ENCODE results near the gene BDKRB2.
"Not testable (repeated sequence)": the region's sequence is repeated elsewhere in the genome, so short reads cannot be mapped to it uniquely, and the experiment has no call there.

BDKRB2 gene

GRCh38 chr14:96224480-96225096 is 19.9 kb downstream of the BDKRB2 start:
- no peak for DNase-seq (ENCODE audit: low spot score)

- no peak for DNase-seq (ENCODE audit: low spot score)
These were observed 20.6 kb downstream of the BDKRB2 start for GRCh38 chr14:96225213-96225612.

DNA sequence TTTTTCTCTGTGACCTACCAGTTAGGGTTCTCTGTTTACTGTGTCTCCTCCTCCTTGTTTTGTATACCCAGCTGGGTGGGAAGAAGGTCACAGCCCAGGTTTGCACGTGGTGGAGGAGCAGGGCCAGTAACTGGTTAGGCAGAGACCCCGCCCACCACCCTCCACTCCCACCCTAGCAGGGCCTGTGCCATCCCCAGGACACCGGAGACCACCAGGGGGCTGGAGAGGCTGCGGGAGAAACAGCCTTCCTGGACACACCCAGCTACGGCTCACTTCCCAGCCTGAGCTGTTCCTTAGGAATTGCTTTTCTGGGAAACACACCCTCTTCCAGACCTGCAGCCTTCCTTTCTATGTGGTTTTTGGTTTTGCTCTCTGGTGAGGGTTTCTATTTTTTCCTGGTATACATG is 21.1 kb downstream of the BDKRB2 start:
- no peak for DNase-seq (ENCODE audit: low spot score)

- DNase-seq (ENCODE audit: low spot score) = no peak
These were observed 22.8 kb downstream of the BDKRB2 start for GRCh38 chr14:96227428-96227827.

GRCh38 chr14:96229315-96229714 is 24.7 kb downstream of the BDKRB2 start:
- no peak for DNase-seq (ENCODE audit: low spot score)

DNA sequence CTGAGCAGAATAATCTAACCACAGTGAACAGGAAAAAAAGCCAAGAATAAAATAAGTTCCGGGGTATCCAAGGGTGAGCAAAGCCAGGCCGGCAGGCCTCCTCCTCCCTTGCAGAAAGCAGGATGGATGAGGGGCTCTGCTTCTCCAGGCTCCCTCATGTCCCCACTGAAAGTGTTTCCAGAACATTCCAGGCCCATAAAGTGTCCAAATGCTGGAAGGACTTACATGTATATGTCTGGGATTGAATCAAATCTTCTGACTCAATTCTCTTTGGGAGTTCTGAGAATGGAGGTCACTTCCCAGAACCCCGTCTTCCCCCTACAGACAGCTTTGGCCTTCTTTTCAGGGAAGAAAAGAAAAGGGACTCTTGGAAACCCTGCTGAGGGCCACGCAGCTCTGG is 26.4 kb downstream of the BDKRB2 start:
- no peak for DNase-seq (ENCODE audit: low spot score)

DNA sequence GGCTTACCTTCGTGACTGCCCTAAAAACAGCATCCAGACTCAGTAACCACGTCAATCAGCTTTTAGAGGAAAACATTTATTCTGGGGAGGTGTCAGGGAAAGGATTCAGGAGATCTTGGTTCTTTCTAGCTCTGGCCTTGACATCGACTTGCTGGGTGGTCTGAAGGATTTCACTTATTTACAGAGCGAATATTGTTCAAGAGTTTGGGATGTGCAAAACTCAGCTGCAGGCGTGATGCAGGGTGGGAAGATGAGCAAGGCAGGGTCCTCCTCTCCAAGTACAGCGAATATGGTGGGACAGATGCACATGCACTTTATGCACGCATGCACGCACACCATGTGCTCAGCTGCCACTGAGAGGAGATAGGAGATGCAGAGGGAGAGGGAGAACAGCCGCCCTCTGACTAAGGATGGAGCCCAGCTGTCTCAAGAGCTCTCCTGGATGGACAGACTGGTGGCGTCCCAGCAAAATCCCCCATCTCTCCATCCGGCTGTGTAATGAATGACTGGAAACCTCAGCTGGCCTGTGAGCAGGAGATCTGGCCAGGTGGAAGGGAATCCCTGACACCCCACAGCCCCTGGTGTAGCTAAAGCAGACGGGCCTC is 27.0 kb downstream of the BDKRB2 start:
- no peak for DNase-seq (ENCODE audit: low spot score)

GRCh38 chr14:96232506-96232905 is 27.9 kb downstream of the BDKRB2 start:
- DNase-seq (ENCODE audit: low spot score) = no peak

DNA sequence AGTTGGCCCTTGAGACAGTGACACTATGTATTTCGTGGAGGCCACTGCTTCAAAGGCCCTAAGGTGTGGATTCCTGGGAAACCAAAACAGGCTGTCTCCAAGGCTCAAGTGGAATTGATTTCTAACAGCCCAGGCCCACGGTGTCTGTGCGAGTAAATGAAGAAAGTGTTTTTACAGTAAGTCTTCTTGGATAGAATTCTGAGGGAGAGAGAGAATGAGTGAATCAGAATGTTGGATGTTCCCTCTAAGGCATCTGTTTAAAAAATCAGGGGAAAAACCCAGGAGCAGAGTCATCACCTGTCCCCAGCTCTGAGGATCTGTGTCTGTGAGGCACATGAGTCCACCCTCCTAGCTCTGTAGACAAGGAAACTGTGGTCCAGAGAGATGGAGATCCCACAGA is 29.0 kb downstream of the BDKRB2 start:
- no peak for DNase-seq (ENCODE audit: low spot score)

GRCh38 chr14:96235426-96235825 is 30.8 kb downstream of the BDKRB2 start:
- no peak for DNase-seq (ENCODE audit: low spot score)

- no peak for DNase-seq (ENCODE audit: low spot score)
These were observed 33.0 kb downstream of the BDKRB2 start for GRCh38 chr14:96237641-96238040.

DNA sequence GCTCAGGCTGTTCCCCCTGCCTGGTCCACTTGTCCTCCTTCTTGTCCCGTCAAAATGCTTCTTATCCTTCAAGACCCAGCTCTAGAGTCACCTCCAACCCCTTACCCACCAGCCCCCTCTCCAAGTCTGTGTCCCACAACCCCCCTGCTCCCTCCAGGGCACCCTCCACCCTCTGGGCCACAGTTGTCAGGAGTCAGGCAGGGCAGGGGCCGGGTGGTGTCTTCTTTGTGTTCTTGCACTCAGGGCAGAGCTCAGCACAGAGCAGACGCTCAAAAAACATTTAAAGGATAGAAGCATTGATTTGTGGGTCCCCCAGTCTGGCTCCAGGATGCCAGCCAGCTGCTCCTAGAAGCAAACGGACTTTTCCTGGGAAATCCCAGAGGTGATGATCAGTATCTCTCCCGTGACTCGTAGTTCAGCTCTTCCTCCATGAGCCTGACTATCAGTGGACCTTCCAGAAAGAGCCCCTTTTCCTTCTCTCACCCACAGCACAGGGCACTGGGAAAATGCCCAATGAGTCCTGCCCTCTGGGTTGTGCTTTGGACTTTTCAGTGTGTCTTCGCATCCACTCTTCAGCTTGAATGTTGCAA is 34.1 kb downstream of the BDKRB2 start:
- DNase-seq (ENCODE audit: low spot score) = no peak

- no peak for DNase-seq (ENCODE audit: low spot score)
These were observed 35.1 kb downstream of the BDKRB2 start for GRCh38 chr14:96239711-96240141.

DNA sequence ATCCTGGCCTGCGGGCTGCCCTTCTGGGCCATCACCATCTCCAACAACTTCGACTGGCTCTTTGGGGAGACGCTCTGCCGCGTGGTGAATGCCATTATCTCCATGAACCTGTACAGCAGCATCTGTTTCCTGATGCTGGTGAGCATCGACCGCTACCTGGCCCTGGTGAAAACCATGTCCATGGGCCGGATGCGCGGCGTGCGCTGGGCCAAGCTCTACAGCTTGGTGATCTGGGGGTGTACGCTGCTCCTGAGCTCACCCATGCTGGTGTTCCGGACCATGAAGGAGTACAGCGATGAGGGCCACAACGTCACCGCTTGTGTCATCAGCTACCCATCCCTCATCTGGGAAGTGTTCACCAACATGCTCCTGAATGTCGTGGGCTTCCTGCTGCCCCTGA is 36.0 kb downstream of the BDKRB2 start:
- DNase-seq (ENCODE audit: low spot score) = no peak

- no peak for DNase-seq (ENCODE audit: low spot score)
These were observed 37.5 kb downstream of the BDKRB2 start for GRCh38 chr14:96242126-96242525.

GRCh38 chr14:96243785-96244184 is 39.1 kb downstream of the BDKRB2 start:
- DNase-seq (ENCODE audit: low spot score) = no peak

DNA sequence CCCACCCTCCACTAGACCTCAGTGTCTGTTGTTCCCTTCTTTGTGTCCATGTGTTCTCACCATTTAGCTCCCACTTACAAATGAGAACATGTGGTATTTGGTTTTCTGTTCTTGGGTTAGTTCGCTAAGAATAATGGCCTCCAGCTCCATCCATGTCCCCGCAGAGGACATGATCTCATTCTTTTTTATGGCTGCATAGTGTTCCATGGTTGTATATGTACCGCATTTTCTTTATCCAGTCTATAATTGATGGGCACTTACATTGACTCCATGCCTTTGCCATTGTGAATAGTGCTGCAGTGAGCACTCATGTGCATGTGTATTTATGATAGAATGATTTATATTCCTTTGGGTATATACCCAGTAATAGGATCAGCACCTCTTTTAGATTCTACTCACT is 40.4 kb downstream of the BDKRB2 start:
- DNase-seq (ENCODE audit: low spot score) = not testable (repeated sequence)

DNA sequence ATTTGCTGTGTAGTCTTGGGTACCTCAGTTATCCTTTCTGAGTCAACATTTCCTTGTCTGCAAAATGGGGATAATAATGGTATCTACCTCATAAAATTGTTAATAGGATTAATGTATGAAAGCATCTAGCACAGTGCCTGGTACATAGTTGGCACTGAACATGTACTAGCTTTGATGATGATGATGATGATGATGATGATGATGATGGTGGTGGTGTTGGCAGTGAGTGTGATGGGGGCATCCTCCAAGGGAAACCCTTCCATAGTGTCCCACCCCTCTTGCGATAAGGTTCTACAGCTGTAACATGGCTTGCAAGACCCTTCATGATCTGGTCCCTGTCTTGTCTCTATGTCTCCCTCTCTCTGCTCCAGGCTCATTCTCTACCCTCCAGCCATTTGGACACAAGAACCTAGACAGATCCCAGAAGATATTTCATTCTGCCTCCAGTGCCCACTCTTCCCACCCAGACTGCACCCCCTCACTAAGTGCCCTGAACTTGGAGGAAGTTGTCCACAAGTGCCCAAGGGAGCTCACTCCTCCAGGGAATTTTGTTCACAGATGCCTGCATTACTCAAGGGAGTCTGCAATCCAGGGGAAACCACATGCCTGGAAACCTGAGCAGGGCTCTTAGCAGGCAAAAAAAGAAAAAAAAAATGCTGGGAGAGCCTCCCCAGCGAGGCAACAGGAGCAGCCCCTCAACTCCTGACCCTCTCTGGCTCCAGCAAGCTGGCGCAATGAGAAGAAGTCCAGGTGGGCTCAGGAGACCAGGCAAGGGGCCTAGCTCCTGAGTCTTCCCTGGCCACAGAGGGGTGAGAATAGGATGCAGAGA is 41.3 kb downstream of the BDKRB2 start:
- DNase-seq (ENCODE audit: low spot score) = no peak

GRCh38 chr14:96246539-96246847 is 41.9 kb downstream of the BDKRB2 start:
- DNase-seq (ENCODE audit: low spot score) = no peak

DNA sequence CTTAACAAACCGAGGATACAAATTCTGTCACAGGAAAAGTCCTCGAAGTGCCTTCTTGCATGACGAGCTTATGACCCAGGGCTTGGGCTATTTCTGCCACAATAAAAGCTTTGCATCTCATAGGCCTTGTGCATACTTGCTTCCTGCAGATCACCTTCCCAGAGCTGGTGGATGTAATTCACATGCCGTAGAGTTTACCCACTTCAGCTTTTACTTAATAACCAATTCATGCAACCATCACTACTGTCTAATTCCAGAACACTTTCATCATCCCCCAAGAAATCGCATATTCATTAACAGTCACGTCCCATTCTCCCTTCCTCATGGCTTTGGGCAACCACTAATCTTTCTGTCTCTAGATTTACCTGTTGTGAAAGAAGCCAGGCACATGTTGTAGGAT is 42.4 kb downstream of the BDKRB2 start:
- no peak for DNase-seq (ENCODE audit: low spot score)

DNA sequence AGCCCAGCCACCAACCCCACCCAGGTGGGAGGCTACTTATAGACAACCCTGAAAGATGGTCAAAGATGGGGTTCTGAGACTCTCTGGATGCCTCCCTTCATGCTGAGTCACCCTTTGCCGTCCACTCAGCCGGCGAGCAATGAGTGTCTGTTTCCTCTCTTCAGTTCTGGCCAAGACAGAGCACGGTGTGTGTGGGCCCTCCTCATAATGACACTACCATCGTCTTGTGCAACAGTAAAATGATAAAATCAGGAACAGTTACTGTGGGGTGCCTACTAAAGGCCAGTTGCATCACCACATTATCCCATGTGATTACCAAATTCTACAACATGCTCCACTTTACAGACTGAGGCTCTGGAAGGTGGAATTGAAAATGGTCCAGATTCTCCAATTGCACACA is 44.4 kb downstream of the BDKRB2 start:
- no peak for DNase-seq (ENCODE audit: low spot score)

- no peak for DNase-seq (ENCODE audit: low spot score)
These were observed 45.8 kb downstream of the BDKRB2 start for GRCh38 chr14:96250485-96250884.

DNA sequence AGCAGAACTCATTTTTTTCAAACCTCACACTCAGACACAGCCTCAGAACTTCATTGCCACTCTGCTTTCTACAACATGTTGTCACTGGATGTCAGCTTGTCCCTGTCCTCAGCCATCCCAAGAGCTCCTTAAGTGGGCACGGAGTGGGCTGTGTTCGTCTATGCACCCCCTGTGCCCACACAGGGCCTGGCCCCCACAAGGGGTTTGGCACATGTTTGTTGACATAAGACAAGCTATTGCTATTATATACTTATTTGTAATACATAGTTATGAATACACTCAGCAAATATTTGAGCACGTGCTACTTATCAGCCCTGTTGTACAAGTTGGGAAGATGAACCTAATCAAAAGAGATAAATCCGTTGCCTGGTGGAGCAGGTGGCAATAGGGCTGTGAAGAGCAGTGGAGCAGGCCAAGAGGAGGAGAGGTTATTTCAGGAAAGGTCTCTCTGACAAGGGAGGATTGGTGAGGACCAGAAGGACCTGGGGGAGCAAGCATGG is 47.1 kb downstream of the BDKRB2 start:
- no peak for DNase-seq (ENCODE audit: low spot score)

All from CD4-positive, alpha-beta T cell treated with Interleukin-6 at 100 ng/mL for 8 hours (primary cell).